Measurements from ENCODE around the gene TMPRSS4.

TMPRSS4 gene

GRCh38 chr11:118033443-118033842 is 43.4 kb upstream of the TMPRSS4 start:
- no peak overlapping the region for H3K9ac ChIP-seq (ENCODE audit: low read length)
- no peaks in the 10 kb centered on the region for H3K36me3 ChIP-seq (replicated peaks; ENCODE audit: insufficient read depth, low read length)
- no peaks in the 10 kb centered on the region for H3F3A ChIP-seq (ENCODE audit: insufficient read depth, low read length)
- H3K27me3 ChIP-seq (replicated peaks; ENCODE audit: insufficient read depth, low read length): 0 out of 2 replicates have a peak, but pooled peaks cover under 1% of the 10 kb centered on the region
- no peaks in the 10 kb centered on the region for H3K9me2 ChIP-seq (replicated peaks; ENCODE audit: insufficient read depth, low read length)
- no peak overlapping the region for H2AFZ ChIP-seq (ENCODE audit: low read length)
- no peaks in the 10 kb centered on the region for H3K9me3 ChIP-seq (replicated peaks; ENCODE audit: insufficient read depth, low read length)
- H3K27ac ChIP-seq (ENCODE audit: low read length): no peak overlapping the region
- no peaks in the 10 kb centered on the region for H3K79me2 ChIP-seq (ENCODE audit: low read length)
- peak; percentile 27 for DNase-seq
- no peaks in the 10 kb centered on the region for H4K20me1 ChIP-seq (ENCODE audit: insufficient read depth, low read length)
- no peak overlapping the region for H3K4me3 ChIP-seq (ENCODE audit: low read length)
- H3K4me2 ChIP-seq (ENCODE audit: low read depth, low read length): no peak overlapping the region
- H3K4me1 ChIP-seq (ENCODE audit: low read length): no peaks in the 10 kb centered on the region
- TF ChIP-seq EZH2 (optimal IDR thresholded peaks at IDR 0.05; ENCODE audit: low read depth, low read length) (no peak), EZH2phosphoT487 (IDR thresholded peaks at IDR 0.05; ENCODE audit: low read length) (no peak)
- TF ChIP-seq, protein P1, sequence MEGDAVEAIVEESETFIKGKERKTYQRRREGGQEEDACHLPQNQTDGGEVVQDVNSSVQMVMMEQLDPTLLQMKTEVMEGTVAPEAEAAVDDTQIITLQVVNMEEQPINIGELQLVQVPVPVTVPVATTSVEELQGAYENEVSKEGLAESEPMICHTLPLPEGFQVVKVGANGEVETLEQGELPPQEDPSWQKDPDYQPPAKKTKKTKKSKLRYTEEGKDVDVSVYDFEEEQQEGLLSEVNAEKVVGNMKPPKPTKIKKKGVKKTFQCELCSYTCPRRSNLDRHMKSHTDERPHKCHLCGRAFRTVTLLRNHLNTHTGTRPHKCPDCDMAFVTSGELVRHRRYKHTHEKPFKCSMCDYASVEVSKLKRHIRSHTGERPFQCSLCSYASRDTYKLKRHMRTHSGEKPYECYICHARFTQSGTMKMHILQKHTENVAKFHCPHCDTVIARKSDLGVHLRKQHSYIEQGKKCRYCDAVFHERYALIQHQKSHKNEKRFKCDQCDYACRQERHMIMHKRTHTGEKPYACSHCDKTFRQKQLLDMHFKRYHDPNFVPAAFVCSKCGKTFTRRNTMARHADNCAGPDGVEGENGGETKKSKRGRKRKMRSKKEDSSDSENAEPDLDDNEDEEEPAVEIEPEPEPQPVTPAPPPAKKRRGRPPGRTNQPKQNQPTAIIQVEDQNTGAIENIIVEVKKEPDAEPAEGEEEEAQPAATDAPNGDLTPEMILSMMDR (IDR thresholded peaks at IDR 0.05; ENCODE audit: low read length): no peak

DNA sequence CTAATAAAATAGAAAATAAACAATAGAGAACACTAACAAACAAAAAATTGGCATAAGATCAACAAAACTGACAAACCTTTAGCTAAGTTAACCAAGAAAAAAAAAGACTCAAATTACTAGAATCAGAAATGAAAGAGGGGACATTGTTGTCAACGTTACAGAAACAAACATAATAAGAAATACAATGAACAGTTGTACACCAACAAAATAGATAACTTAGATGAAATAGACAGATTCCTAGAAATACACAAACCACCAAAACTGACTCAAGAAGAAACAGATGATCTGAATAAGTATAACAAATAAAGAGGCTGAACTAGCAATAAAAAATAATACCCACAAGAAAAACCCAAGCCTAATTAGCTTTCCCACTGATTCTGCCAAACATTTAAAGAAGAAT is 34.7 kb upstream of the TMPRSS4 start:
- Histone ChIP-seq H3K4me3 (ENCODE audit: low read length) (no peak overlapping the region), H3K27ac (ENCODE audit: low read length) (no peak overlapping the region), H3K36me3 (replicated peaks; ENCODE audit: insufficient read depth, low read length) (no peaks in the 10 kb centered on the region), H3K27me3 (replicated peaks; ENCODE audit: insufficient read depth, low read length) (no peaks in the 10 kb centered on the region), H3F3A (ENCODE audit: insufficient read depth, low read length) (no peaks in the 10 kb centered on the region), H3K9me2 (replicated peaks; ENCODE audit: insufficient read depth, low read length) (no peaks in the 10 kb centered on the region), H2AFZ (ENCODE audit: low read length) (no peak overlapping the region), H4K20me1 (ENCODE audit: insufficient read depth, low read length) (no peaks in the 10 kb centered on the region), H3K9me3 (replicated peaks; ENCODE audit: insufficient read depth, low read length) (no peaks in the 10 kb centered on the region), H3K4me2 (ENCODE audit: low read depth, low read length) (no peak overlapping the region), H3K9ac (ENCODE audit: low read length) (no peak overlapping the region), H3K79me2 (ENCODE audit: low read length) (no peaks in the 10 kb centered on the region), H3K4me1 (ENCODE audit: low read length) (no peaks in the 10 kb centered on the region)
- DNase-seq: no peak
- TF ChIP-seq EZH2 (optimal IDR thresholded peaks at IDR 0.05; ENCODE audit: low read depth, low read length) (no peak), EZH2phosphoT487 (IDR thresholded peaks at IDR 0.05; ENCODE audit: low read length) (no peak)
- TF ChIP-seq, protein P1 (IDR thresholded peaks at IDR 0.05; ENCODE audit: low read length): no peak

GRCh38 chr11:118042796-118043195 is 34.1 kb upstream of the TMPRSS4 start:
- H3K79me2 ChIP-seq (ENCODE audit: low read length): no peaks in the 10 kb centered on the region
- no peaks in the 10 kb centered on the region for H3F3A ChIP-seq (ENCODE audit: insufficient read depth, low read length)
- H3K27me3 ChIP-seq (replicated peaks; ENCODE audit: insufficient read depth, low read length): no peaks in the 10 kb centered on the region
- no peaks in the 10 kb centered on the region for H4K20me1 ChIP-seq (ENCODE audit: insufficient read depth, low read length)
- DNase-seq: no peak
- no peak overlapping the region for H3K27ac ChIP-seq (ENCODE audit: low read length)
- no peak overlapping the region for H2AFZ ChIP-seq (ENCODE audit: low read length)
- no peaks in the 10 kb centered on the region for H3K9me3 ChIP-seq (replicated peaks; ENCODE audit: insufficient read depth, low read length)
- H3K36me3 ChIP-seq (replicated peaks; ENCODE audit: insufficient read depth, low read length): no peaks in the 10 kb centered on the region
- H3K9me2 ChIP-seq (replicated peaks; ENCODE audit: insufficient read depth, low read length): no peaks in the 10 kb centered on the region
- TF ChIP-seq EZH2 (optimal IDR thresholded peaks at IDR 0.05; ENCODE audit: low read depth, low read length): no peak
- no peak overlapping the region for H3K4me3 ChIP-seq (ENCODE audit: low read length)
- H3K4me2 ChIP-seq (ENCODE audit: low read depth, low read length): no peak overlapping the region
- H3K4me1 ChIP-seq (ENCODE audit: low read length): no peaks in the 10 kb centered on the region
- H3K9ac ChIP-seq (ENCODE audit: low read length): no peak overlapping the region

- Histone ChIP-seq H2AFZ (ENCODE audit: low read length) (no peak overlapping the region), H3K4me2 (ENCODE audit: low read depth, low read length) (no peak overlapping the region), H3K4me1 (ENCODE audit: low read length) (no peaks in the 10 kb centered on the region), H3F3A (ENCODE audit: insufficient read depth, low read length) (no peaks in the 10 kb centered on the region), H3K9me3 (replicated peaks; ENCODE audit: insufficient read depth, low read length) (no peaks in the 10 kb centered on the region), H3K4me3 (ENCODE audit: low read length) (no peak overlapping the region), H3K36me3 (replicated peaks; ENCODE audit: insufficient read depth, low read length) (no peaks in the 10 kb centered on the region), H3K79me2 (ENCODE audit: low read length) (no peaks in the 10 kb centered on the region), H3K27ac (ENCODE audit: low read length) (no peak overlapping the region), H4K20me1 (ENCODE audit: insufficient read depth, low read length) (no peaks in the 10 kb centered on the region), H3K27me3 (replicated peaks; ENCODE audit: insufficient read depth, low read length) (no peaks in the 10 kb centered on the region), H3K9ac (ENCODE audit: low read length) (no peak overlapping the region), H3K9me2 (replicated peaks; ENCODE audit: insufficient read depth, low read length) (no peaks in the 10 kb centered on the region)
- no peak for DNase-seq
- TF ChIP-seq EZH2phosphoT487 (IDR thresholded peaks at IDR 0.05; ENCODE audit: low read length) (no peak), EZH2 (optimal IDR thresholded peaks at IDR 0.05; ENCODE audit: low read depth, low read length) (no peak)
- TF ChIP-seq, protein P1 (IDR thresholded peaks at IDR 0.05; ENCODE audit: low read length): no peak
Measured at GRCh38 chr11:118045191-118045590, 31.7 kb upstream of the TMPRSS4 start.
